Peyer's patch (tissue), 4 donors: Measurements from ENCODE around the gene MGAT5B. TPM values are rescaled to one million over a fixed set of nuclear protein-coding genes. Genes with fewer than 3 reads are reported as not detected.

Experiments used
- DNase-seq, 3 donors: peaks; one replicate each; pipeline ENCODE4 v3.0.0-alpha.2; 2017 to 2019
- H3K27ac ChIP-seq, 4 donors: fragments of 200-600 bp; sonication (generic); one replicate each; pipeline ENCODE4 v1.5.1; 2016 to 2019
- H3K27me3 ChIP-seq, 2 donors: fragments of 200-600 bp; sonication (generic); one replicate each; pipeline ENCODE4 v1.5.1; 2019
- H3K36me3 ChIP-seq, 3 donors: fragments of 200-600 bp; sonication (generic); one replicate each; pipeline ENCODE4 v1.5.1; 2016 to 2019
- H3K4me1 ChIP-seq, 4 donors: fragments of 200-600 bp; sonication (generic); one replicate each; pipeline ENCODE4 v1.5.1; 2016 to 2019
- H3K4me3 ChIP-seq, 4 donors: fragments of 200-600 bp; sonication (generic); 1 replicate in 3 of 4; 2 replicates in 1 of 4; pipeline ENCODE4 v1.5.1; 2016 to 2019; ENCODE audit warnings: mild to moderate bottlenecking in 1 of 4
- H3K9me3 ChIP-seq, 4 donors: fragments of 200-600 bp; sonication (generic); one replicate each; pipeline ENCODE4 v1.5.1; 2016 to 2019; ENCODE audit warnings: mild to moderate bottlenecking in 1 of 4
- CTCF ChIP-seq, 6 experiments: fragments of 450-650 bp in 4 of 6; fragments of 200-600 bp in 2 of 6; sonication (generic) in 1 of 6; IDR thresholded peaks; one replicate each; pipeline ENCODE4 v1.5.1; 2017 to 2019; ENCODE audit warnings: antibody characterized with exemption in 6 of 6, mild to moderate bottlenecking in 3 of 6, moderate library complexity in 1 of 6
- POLR2A ChIP-seq, 2 donors: fragments of 450-650 bp; IDR thresholded peaks; one replicate each; pipeline ENCODE4 v1.5.1; 2017; ENCODE audit warnings: antibody characterized with exemption in 2 of 2, mild to moderate bottlenecking in 2 of 2, moderate library complexity in 2 of 2
- total RNA-seq, 4 donors: library from RNA; depleted of rRNA; stranded (reverse); fragments of >200 nt; gene quantifications; one replicate each; pipeline ENCODE4 v1.1.0, GENCODE V29; 2016

The MGAT5B gene
- total RNA-seq, 4 donors from 2014 or later = 0.27 to 6.6 (median 0.47) TPM; not detected in 1

DNA sequence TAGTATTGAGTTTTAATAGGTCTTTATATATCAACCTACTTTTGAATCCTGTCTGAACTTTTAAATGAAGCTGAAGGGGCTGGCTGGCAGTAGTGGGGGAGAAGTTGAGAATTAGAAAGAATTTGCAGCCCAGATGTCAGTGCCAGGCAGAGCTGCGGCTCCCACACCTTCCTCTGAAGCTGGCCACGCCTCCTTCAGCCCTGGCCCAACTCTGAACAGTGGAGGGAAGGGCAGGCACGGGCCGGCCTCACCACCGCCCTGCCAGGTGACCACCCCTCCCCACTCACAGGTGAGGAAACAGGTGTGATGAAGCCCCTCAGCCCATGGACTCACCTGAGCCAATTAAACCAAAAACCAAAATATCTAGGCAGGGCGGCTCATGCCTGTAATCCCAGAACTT lies 87.0 kb downstream of the MGAT5B start:
- TF ChIP-seq CTCF (IDR thresholded peaks at IDR 0.05) = no peak
- TF ChIP-seq POLR2A (IDR thresholded peaks at IDR 0.05) = no peak
- DNase-seq = no peak

GRCh38 chr17:76956846-76957540 lies 88.8 kb downstream of the MGAT5B start:
- H3K4me3 ChIP-seq = no peak overlapping the region
- TF ChIP-seq CTCF (IDR thresholded peaks at IDR 0.05) (no peak), POLR2A (IDR thresholded peaks at IDR 0.05) (no peak)
- no peaks in the 10 kb centered on the region for H3K9me3 ChIP-seq
- no peak overlapping the region for H3K27ac ChIP-seq
- no peaks in the 10 kb centered on the region for H3K36me3 ChIP-seq
- H3K4me1 ChIP-seq = peaks cover 0 to 5% (median 0%) of the 10 kb centered on the region in 4 donors
- no peaks in the 10 kb centered on the region for H3K27me3 ChIP-seq
- no peak for DNase-seq

More for the DNA sequence above, 87.0 kb downstream of the MGAT5B start:
- Histone ChIP-seq H3K4me1 (peaks cover 0 to 5% (median 0%) of the 10 kb centered on the region in 4 donors), H3K27ac (no peak overlapping the region), H3K27me3 (no peaks in the 10 kb centered on the region), H3K4me3 (no peak overlapping the region), H3K36me3 (no peaks in the 10 kb centered on the region), H3K9me3 (no peaks in the 10 kb centered on the region)

- no peak overlapping the region for H3K4me3 ChIP-seq
- H3K27ac ChIP-seq = no peak overlapping the region
- peaks cover 0 to 5% (median 0%) of the 10 kb centered on the region in 4 donors for H3K4me1 ChIP-seq
- DNase-seq = peak in 1 of 3 donors; percentile 31
- no peaks in the 10 kb centered on the region for H3K36me3 ChIP-seq
- TF ChIP-seq POLR2A (IDR thresholded peaks at IDR 0.05) = no peak
- no peak for TF ChIP-seq CTCF (IDR thresholded peaks at IDR 0.05)
- H3K9me3 ChIP-seq = no peaks in the 10 kb centered on the region
- H3K27me3 ChIP-seq = no peaks in the 10 kb centered on the region
Observed at GRCh38 chr17:76957678-76958464, 89.7 kb downstream of the MGAT5B start.

DNA sequence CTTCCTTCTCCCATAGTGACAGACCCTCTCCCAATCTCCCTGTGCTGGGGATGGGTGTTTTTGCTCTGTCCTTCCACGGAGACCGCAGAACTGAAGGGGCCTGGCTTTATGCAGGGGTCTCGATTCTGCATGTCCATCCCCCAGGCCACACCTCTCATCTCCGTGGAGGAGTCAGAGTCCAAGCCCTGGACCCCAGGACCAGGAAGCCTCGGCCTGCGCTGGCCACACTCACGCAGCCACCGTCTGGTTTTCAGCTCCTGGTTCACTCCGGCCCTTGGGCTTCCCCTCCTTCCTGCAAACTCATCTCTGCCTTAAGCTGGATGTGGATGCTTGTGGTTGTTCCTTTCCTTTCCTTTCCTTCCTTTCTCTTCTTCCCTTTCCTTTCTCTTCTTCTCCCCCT lies 90.8 kb downstream of the MGAT5B start:
- TF ChIP-seq POLR2A (IDR thresholded peaks at IDR 0.05) (no peak), CTCF (IDR thresholded peaks at IDR 0.05) (no peak)
- DNase-seq = no peak
- Histone ChIP-seq H3K4me3 (no peak overlapping the region), H3K27ac (no peak overlapping the region), H3K9me3 (no peaks in the 10 kb centered on the region), H3K4me1 (peaks cover 0 to 5% (median 0%) of the 10 kb centered on the region in 4 donors), H3K36me3 (no peaks in the 10 kb centered on the region), H3K27me3 (no peaks in the 10 kb centered on the region)

GRCh38 chr17:76961869-76962268 lies 93.7 kb downstream of the MGAT5B start:
- TF ChIP-seq POLR2A (IDR thresholded peaks at IDR 0.05) = no peak
- TF ChIP-seq CTCF (IDR thresholded peaks at IDR 0.05) = no peak
- H3K4me1 ChIP-seq = peaks cover 0 to 5% (median 0%) of the 10 kb centered on the region in 4 donors
- H3K9me3 ChIP-seq = no peaks in the 10 kb centered on the region
- H3K27ac ChIP-seq = no peak overlapping the region
- H3K4me3 ChIP-seq = no peak overlapping the region
- no peak for DNase-seq
- no peaks in the 10 kb centered on the region for H3K36me3 ChIP-seq
- no peaks in the 10 kb centered on the region for H3K27me3 ChIP-seq
